Placental pericyte (primary cell): ENCODE measurements around the gene POLR1C. TPM values are rescaled to one million over a fixed set of nuclear protein-coding genes. Genes with fewer than 3 reads are reported as not detected.

Experiments
- small RNA-seq: library from RNA; depleted of rRNA; stranded (forward); fragments of <200 nt; gene quantifications from one replicate; pipeline ENCODE3, GENCODE V24; 2012; ENCODE audit warnings: low replicate concordance
- total RNA-seq: library from RNA; depleted of rRNA; stranded (reverse); fragments of >200 nt; gene quantifications from 2 replicates; pipeline ENCODE4 v1.2.3, GENCODE V29; 2012

Gene POLR1C, protein sequence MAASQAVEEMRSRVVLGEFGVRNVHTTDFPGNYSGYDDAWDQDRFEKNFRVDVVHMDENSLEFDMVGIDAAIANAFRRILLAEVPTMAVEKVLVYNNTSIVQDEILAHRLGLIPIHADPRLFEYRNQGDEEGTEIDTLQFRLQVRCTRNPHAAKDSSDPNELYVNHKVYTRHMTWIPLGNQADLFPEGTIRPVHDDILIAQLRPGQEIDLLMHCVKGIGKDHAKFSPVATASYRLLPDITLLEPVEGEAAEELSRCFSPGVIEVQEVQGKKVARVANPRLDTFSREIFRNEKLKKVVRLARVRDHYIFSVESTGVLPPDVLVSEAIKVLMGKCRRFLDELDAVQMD
- 30.9 and 36.4 TPM in 2 replicates for total RNA-seq

GRCh38 chr6:43516697-43517504 lies at the start of gene POLR1C, which contains the start of gene YIPF3:
POLR1C (plus strand) TSS chr6:43517089; CDS start chr6:43517110, 21 bp downstream.
YIPF3 (minus strand) TSS chr6:43516926; CDS start chr6:43516807, 119 bp downstream.

GRCh38 chr6:43477235-43478007 lies 39.5 kb upstream of the POLR1C start, which contains the start of gene TJAP1:
TJAP1 (plus strand) TSS chr6:43477570; CDS start chr6:43499002, 21,432 bp downstream.

DNA sequence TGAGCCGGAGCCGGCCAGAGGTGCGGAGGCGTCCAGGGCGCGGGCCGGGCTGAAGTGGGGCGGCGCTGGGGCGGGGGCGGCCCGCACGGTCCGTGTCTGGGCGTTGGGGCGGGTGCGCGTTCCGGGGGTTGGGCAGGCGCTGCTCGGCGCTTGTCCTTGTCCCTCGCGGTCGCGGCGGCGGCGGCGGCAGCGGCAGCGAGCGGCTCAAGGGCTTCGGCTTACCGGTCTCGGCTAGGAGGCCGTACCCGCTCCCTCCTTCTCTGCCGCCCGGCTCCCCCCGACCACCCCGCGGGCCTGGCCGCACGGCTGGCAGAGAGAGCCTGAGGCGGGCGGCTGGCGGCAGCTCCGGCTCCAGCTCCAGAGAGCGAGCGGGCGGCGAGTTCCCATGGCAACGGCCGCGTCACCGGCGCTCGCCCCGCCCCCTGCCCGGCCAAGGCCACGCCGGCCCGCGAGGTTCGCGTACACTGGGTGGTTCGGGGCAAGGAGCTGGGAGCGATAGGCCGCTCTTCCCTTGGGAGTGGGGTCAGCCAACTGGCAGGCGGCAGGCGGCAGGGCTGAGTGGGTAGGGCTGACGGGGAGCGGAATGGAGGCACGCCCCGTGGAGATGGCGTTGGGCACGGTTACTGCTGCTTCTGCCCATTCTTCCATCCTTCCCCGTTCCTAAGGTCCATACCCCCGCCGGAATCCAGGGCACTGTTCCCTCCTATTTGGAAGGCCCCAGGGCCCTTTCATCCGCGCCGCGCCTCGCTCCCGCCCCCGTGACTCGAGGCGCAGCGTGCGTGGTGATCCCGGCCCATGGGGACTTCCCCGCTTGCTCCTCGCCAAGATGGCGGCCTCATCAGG lies 6.7 kb upstream of the POLR1C start, which contains the start of gene LRRC73:
Gene LRRC73 (minus strand): TSS at position 363 of the 843 bp plus-strand sequence. CDS start 561 bp downstream, outside the sequence.

Small RNA genes within 50 kb of the gene (small RNA-seq; reads per million reads assigned to genes)
- gene RF00426, result not detected
- not detected for gene RNU6-1113P

Other genes with a start within 250 kb of the POLR1C start
- not detected in 2 replicates for gene SLC22A7, start 218.8 kb upstream of the POLR1C start, total RNA-seq
- not detected in 2 replicates for gene CRIP3, start 208.3 kb upstream of the POLR1C start, total RNA-seq
- 9.2 and 15.3 TPM in 2 replicates for gene ZNF318, start 147.4 kb upstream of the POLR1C start, total RNA-seq
- gene ABCC10, start 89.5 kb upstream of the POLR1C start, total RNA-seq, result 34.5 and 43.3 TPM in 2 replicates
- gene DLK2, start 61.5 kb upstream of the POLR1C start, total RNA-seq, result 0.44 and 0.57 TPM in 2 replicates
- gene TJAP1, start 39.5 kb upstream of the POLR1C start, total RNA-seq, result 19.2 and 19.3 TPM in 2 replicates
- 0.57 and 0.66 TPM in 2 replicates for gene LRRC73, start 6.7 kb upstream of the POLR1C start, total RNA-seq
- gene YIPF3, start 163 bp upstream of the POLR1C start, total RNA-seq, result 110 and 115 TPM in 2 replicates
- 46.8 and 55.6 TPM in 2 replicates for gene XPO5, start 58.9 kb downstream of the POLR1C start, total RNA-seq
- 10.7 and 27.8 TPM in 2 replicates for gene POLH, start 59.1 kb downstream of the POLR1C start, total RNA-seq
- 70.0 and 173 TPM in 2 replicates for gene GTPBP2, start 112.2 kb downstream of the POLR1C start, total RNA-seq
- 24.3 and 32.4 TPM in 2 replicates for gene MAD2L1BP, start 118.8 kb downstream of the POLR1C start, total RNA-seq
- gene RSPH9, start 127.9 kb downstream of the POLR1C start, total RNA-seq, result 0.43 and 0.66 TPM in 2 replicates
- 44.2 and 54.3 TPM in 2 replicates for gene MRPS18A, start 170.7 kb downstream of the POLR1C start, total RNA-seq